ENCODE results near the gene CDK11B.
A peak's percentile ranks its signal among the peaks of the same experiment; 100 is the strongest.

The CDK11B gene

GRCh38 chr1:1631782-1632420 lies 26.9 kb downstream of the CDK11B start, which contains the start of gene MMP23B:
MMP23B (plus strand) TSS chr1:1632173; CDS start chr1:1632219, 46 bp downstream.
- H3K36me3 ChIP-seq (ENCODE audit: control insufficient read depth, low read length), result peaks cover 6% of the 10 kb centered on the region
- H3K9me2 ChIP-seq (replicated peaks; ENCODE audit: control insufficient read depth, low read length), result no peaks in the 10 kb centered on the region
- H3K9me3 ChIP-seq (ENCODE audit: control insufficient read depth, insufficient read depth, low read length), result no peaks in the 10 kb centered on the region
- H3K79me2 ChIP-seq (ENCODE audit: control insufficient read depth, low read length), result no peaks in the 10 kb centered on the region
- H3F3A ChIP-seq (ENCODE audit: control insufficient read depth, insufficient read depth), result no peaks in the 10 kb centered on the region
- H3K27ac ChIP-seq (ENCODE audit: low read depth, low read length), result no peak within 1 kb of the TSS
- peaks cover 20% of the 10 kb centered on the region for H3K4me1 ChIP-seq (ENCODE audit: control insufficient read depth, low read length)
- no peak within 1 kb of the TSS; the same call in 1 of the 2 replicates for H3K4me2 ChIP-seq (ENCODE audit: low read length)
- H4K20me1 ChIP-seq (ENCODE audit: control insufficient read depth, insufficient read depth, low read depth, low read length), result no peaks in the 10 kb centered on the region
- no peak within 1 kb of the TSS for H3K4me3 ChIP-seq (ENCODE audit: low read length)
- no peaks in the 10 kb centered on the region for H3K27me3 ChIP-seq (ENCODE audit: control insufficient read depth, low read length)
- TF ChIP-seq, protein P1, sequence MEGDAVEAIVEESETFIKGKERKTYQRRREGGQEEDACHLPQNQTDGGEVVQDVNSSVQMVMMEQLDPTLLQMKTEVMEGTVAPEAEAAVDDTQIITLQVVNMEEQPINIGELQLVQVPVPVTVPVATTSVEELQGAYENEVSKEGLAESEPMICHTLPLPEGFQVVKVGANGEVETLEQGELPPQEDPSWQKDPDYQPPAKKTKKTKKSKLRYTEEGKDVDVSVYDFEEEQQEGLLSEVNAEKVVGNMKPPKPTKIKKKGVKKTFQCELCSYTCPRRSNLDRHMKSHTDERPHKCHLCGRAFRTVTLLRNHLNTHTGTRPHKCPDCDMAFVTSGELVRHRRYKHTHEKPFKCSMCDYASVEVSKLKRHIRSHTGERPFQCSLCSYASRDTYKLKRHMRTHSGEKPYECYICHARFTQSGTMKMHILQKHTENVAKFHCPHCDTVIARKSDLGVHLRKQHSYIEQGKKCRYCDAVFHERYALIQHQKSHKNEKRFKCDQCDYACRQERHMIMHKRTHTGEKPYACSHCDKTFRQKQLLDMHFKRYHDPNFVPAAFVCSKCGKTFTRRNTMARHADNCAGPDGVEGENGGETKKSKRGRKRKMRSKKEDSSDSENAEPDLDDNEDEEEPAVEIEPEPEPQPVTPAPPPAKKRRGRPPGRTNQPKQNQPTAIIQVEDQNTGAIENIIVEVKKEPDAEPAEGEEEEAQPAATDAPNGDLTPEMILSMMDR (IDR thresholded peaks at IDR 0.05; ENCODE audit: low read depth, low read length, poor library complexity, severe bottlenecking), result no peak
- no peak for TF ChIP-seq EZH2phosphoT487 (IDR thresholded peaks at IDR 0.05; ENCODE audit: borderline replicate concordance, low read length)

- Histone ChIP-seq H3K4me3 (ENCODE audit: low read length) (peak overlapping the region; percentile 60), H3F3A (ENCODE audit: control insufficient read depth, insufficient read depth) (no peaks in the 10 kb centered on the region), H3K27me3 (ENCODE audit: control insufficient read depth, low read length) (no peaks in the 10 kb centered on the region), H3K9me2 (replicated peaks; ENCODE audit: control insufficient read depth, low read length) (no peaks in the 10 kb centered on the region), H3K4me2 (ENCODE audit: low read length) (peak overlapping the region; percentile 71), H3K79me2 (ENCODE audit: control insufficient read depth, low read length) (no peaks in the 10 kb centered on the region), H3K36me3 (ENCODE audit: control insufficient read depth, low read length) (no peaks in the 10 kb centered on the region), H3K4me1 (ENCODE audit: control insufficient read depth, low read length) (peaks cover 20% of the 10 kb centered on the region), H3K9me3 (ENCODE audit: control insufficient read depth, insufficient read depth, low read length) (no peaks in the 10 kb centered on the region), H4K20me1 (ENCODE audit: control insufficient read depth, insufficient read depth, low read depth, low read length) (no peaks in the 10 kb centered on the region), H3K27ac (ENCODE audit: low read depth, low read length) (no peak overlapping the region)
- TF ChIP-seq, protein P1 (IDR thresholded peaks at IDR 0.05; ENCODE audit: low read depth, low read length, poor library complexity, severe bottlenecking), result no peak
- TF ChIP-seq EZH2phosphoT487 (IDR thresholded peaks at IDR 0.05; ENCODE audit: borderline replicate concordance, low read length), result no peak
Observed at GRCh38 chr1:1630965-1631781, 27.6 kb downstream of the CDK11B start.

DNA sequence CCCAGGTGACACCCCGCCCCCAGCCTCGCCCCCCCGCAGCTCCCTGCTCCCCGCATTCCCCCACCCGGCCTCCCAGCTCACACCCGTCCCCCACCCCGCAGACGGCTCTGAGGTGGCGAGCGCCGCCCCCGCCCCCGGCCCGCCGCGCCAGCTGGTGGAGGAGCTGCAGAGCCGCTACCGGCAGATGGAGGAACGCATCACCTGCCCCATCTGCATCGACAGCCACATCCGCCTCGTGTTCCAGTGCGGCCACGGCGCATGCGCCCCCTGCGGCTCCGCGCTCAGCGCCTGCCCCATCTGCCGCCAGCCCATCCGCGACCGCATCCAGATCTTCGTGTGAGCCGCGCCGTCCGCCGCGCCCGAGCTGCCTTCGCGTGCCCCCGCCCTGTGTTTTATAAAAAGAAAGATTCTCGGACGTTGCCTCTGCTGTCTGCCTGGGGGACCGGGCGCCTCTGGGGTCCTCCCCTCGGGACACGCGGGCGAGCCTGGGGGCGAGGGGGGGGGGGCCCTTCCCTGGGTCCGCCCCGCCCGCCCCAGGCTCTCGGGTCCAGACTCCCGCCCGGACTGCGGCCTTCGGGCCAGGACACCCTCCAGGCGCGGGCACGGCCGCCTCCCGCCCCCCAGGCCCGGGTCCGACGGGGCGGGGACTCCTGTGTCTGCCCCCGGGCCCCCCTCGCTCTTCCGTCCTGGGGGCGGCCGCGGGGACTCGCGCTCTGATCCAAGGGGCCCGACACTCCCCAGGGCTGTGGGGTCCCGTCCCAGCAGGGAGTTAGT lies 28.4 kb downstream of the CDK11B start:
- H3K79me2 ChIP-seq (ENCODE audit: control insufficient read depth, low read length), result no peaks in the 10 kb centered on the region
- H3F3A ChIP-seq (ENCODE audit: control insufficient read depth, insufficient read depth), result no peaks in the 10 kb centered on the region
- H4K20me1 ChIP-seq (ENCODE audit: control insufficient read depth, insufficient read depth, low read depth, low read length), result no peaks in the 10 kb centered on the region
- no peaks in the 10 kb centered on the region for H3K9me2 ChIP-seq (replicated peaks; ENCODE audit: control insufficient read depth, low read length)
- peak overlapping the region; percentile 71 for H3K4me2 ChIP-seq (ENCODE audit: low read length)
- peak overlapping the region; percentile 21; the same call in 1 of the 2 replicates for H3K27ac ChIP-seq (ENCODE audit: low read depth, low read length)
- no peak for TF ChIP-seq EZH2phosphoT487 (IDR thresholded peaks at IDR 0.05; ENCODE audit: borderline replicate concordance, low read length)
- TF ChIP-seq, protein P1 (IDR thresholded peaks at IDR 0.05; ENCODE audit: low read depth, low read length, poor library complexity, severe bottlenecking), result no peak
- no peaks in the 10 kb centered on the region for H3K36me3 ChIP-seq (ENCODE audit: control insufficient read depth, low read length)
- peaks cover 20% of the 10 kb centered on the region for H3K4me1 ChIP-seq (ENCODE audit: control insufficient read depth, low read length)
- H3K4me3 ChIP-seq (ENCODE audit: low read length), result peak overlapping the region; percentile 60
- H3K9me3 ChIP-seq (ENCODE audit: control insufficient read depth, insufficient read depth, low read length), result no peaks in the 10 kb centered on the region
- H3K27me3 ChIP-seq (ENCODE audit: control insufficient read depth, low read length), result no peaks in the 10 kb centered on the region

Data from DOHH2 (cell line).